ENCODE results near the gene DTHD1.
A peak's percentile ranks its signal among the peaks of the same experiment; 100 is the strongest.

DTHD1 gene

GRCh38 chr4:36256398-36256891 is 25.0 kb upstream of the DTHD1 start:
- Mint-ChIP-seq H3K27ac (peak overlapping the region; percentile 95), H3K9me3 (no peaks in the 10 kb centered on the region), H3K27me3 (no peaks in the 10 kb centered on the region), H3K4me1 (peaks cover 35% of the 10 kb centered on the region), H3K4me3 (peak overlapping the region; percentile 71), H3K36me3 (no peaks in the 10 kb centered on the region)
- peak; percentile 76 for ATAC-seq

GRCh38 chr4:36260731-36261130 is 20.7 kb upstream of the DTHD1 start:
- Mint-ChIP-seq H3K27ac (no peak overlapping the region), H3K4me3 (no peak overlapping the region)

DNA sequence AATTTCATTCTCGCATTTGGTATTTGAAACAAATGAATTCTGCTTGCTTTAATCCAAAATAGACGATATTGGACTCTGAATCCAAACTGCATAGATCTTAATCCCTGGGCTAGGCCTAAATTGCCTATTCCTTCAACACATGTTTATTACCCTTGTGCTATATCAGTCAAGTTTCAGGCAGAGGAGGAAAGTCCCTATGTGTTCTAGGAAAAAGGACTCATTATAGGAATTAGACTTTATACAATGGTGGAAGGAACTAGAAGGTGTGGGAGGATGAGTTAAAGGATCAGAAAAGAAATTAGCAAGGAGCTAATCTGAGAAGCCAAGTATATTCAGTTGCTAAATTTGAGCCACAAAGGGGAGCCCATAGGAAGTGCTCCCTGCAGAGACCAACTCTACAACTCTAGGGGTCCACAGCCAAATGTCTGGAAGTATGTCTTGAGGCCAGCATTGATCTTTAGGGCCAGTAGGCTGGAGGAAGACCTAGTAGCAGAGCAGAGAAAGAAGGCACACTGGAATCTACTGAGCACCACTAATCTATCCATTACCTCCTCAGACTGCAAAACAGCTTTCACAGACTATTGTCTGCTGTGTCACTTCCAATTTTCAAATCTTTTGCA is 17.1 kb upstream of the DTHD1 start:
- Mint-ChIP-seq H3K27ac (no peak overlapping the region), H3K27me3 (no peaks in the 10 kb centered on the region), H3K4me1 (peaks cover 22% of the 10 kb centered on the region), H3K9me3 (no peaks in the 10 kb centered on the region), H3K4me3 (no peak overlapping the region), H3K36me3 (no peaks in the 10 kb centered on the region)
- ATAC-seq, result no peak

More at GRCh38 chr4:36260731-36261130, 20.7 kb upstream of the DTHD1 start:
- no peaks in the 10 kb centered on the region for H3K9me3 Mint-ChIP-seq
- H3K27me3 Mint-ChIP-seq, result no peaks in the 10 kb centered on the region
- H3K36me3 Mint-ChIP-seq, result no peaks in the 10 kb centered on the region
- ATAC-seq, result no peak
- H3K4me1 Mint-ChIP-seq, result peaks cover 30% of the 10 kb centered on the region

GRCh38 chr4:36267486-36268268 is 13.7 kb upstream of the DTHD1 start:
- Mint-ChIP-seq H3K27ac (no peak overlapping the region), H3K9me3 (no peaks in the 10 kb centered on the region), H3K4me3 (no peak overlapping the region), H3K36me3 (no peaks in the 10 kb centered on the region), H3K27me3 (no peaks in the 10 kb centered on the region), H3K4me1 (peaks cover 22% of the 10 kb centered on the region)
- ATAC-seq, result no peak

- no peaks in the 10 kb centered on the region for H3K27me3 Mint-ChIP-seq
- H3K4me3 Mint-ChIP-seq, result no peak overlapping the region
- ATAC-seq, result peak; percentile 51
- peaks cover 20% of the 10 kb centered on the region for H3K4me1 Mint-ChIP-seq
- no peak overlapping the region for H3K27ac Mint-ChIP-seq
- H3K36me3 Mint-ChIP-seq, result no peaks in the 10 kb centered on the region
- H3K9me3 Mint-ChIP-seq, result no peaks in the 10 kb centered on the region
Measured at GRCh38 chr4:36269101-36269500, 12.3 kb upstream of the DTHD1 start.

- Mint-ChIP-seq H3K27me3 (no peaks in the 10 kb centered on the region), H3K4me1 (peaks cover 14% of the 10 kb centered on the region), H3K36me3 (no peaks in the 10 kb centered on the region), H3K27ac (no peak overlapping the region), H3K4me3 (no peak overlapping the region), H3K9me3 (no peaks in the 10 kb centered on the region)
- no peak for ATAC-seq
Measured at GRCh38 chr4:36269533-36270173, 11.8 kb upstream of the DTHD1 start.

DNA sequence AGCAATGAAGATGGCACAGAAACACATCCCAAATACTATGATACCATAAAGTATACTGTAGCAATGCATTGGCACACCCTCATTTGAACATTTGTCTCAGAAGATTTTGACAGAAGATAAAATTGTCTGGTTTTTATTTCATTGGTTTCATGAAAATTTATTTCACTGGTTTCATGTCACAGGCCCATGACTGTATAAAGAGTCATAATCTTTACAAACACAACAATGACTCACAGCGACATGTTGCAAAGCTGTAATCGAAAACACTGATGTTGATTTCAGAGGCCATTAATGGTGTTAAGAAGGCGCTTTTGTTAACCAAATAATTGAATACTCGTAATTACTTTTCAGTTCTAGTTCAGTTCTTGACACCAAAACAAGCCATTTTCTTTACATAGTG is 8.1 kb upstream of the DTHD1 start:
- no peaks in the 10 kb centered on the region for H3K9me3 Mint-ChIP-seq
- H3K4me1 Mint-ChIP-seq, result no peaks in the 10 kb centered on the region
- H3K36me3 Mint-ChIP-seq, result no peaks in the 10 kb centered on the region
- ATAC-seq, result no peak
- no peak overlapping the region for H3K4me3 Mint-ChIP-seq
- H3K27me3 Mint-ChIP-seq, result no peaks in the 10 kb centered on the region
- no peak overlapping the region for H3K27ac Mint-ChIP-seq

GRCh38 chr4:36274158-36274557 is 7.3 kb upstream of the DTHD1 start:
- no peak for ATAC-seq
- no peaks in the 10 kb centered on the region for H3K36me3 Mint-ChIP-seq
- H3K9me3 Mint-ChIP-seq, result no peaks in the 10 kb centered on the region
- H3K4me1 Mint-ChIP-seq, result peaks cover 6% of the 10 kb centered on the region
- H3K4me3 Mint-ChIP-seq, result no peak overlapping the region
- no peaks in the 10 kb centered on the region for H3K27me3 Mint-ChIP-seq
- H3K27ac Mint-ChIP-seq, result no peak overlapping the region

DNA sequence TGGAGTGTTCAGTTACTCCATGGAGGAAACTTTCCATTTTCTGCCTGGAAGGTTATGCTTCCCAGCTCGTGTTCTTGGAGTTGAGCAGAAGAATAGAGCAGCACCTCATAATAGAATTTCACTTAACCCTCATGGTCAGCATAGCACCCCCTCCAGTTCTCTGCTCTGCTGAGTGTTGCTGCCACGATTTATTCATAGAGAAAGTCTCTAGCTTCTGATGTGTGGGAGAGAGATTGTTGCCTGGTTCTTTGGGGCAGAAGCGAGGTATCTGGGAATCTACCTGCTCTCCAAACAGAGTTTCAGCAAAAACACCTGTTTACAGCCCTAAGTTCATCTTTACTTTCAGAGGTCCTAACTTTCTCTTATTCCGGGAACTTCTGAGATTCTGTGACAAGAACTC is 3.9 kb upstream of the DTHD1 start:
- ATAC-seq, result no peak
- no peaks in the 10 kb centered on the region for H3K27me3 Mint-ChIP-seq
- H3K9me3 Mint-ChIP-seq, result no peaks in the 10 kb centered on the region
- H3K4me1 Mint-ChIP-seq, result peaks cover 13% of the 10 kb centered on the region
- no peak overlapping the region for H3K4me3 Mint-ChIP-seq
- no peaks in the 10 kb centered on the region for H3K36me3 Mint-ChIP-seq
- H3K27ac Mint-ChIP-seq, result no peak overlapping the region

DNA sequence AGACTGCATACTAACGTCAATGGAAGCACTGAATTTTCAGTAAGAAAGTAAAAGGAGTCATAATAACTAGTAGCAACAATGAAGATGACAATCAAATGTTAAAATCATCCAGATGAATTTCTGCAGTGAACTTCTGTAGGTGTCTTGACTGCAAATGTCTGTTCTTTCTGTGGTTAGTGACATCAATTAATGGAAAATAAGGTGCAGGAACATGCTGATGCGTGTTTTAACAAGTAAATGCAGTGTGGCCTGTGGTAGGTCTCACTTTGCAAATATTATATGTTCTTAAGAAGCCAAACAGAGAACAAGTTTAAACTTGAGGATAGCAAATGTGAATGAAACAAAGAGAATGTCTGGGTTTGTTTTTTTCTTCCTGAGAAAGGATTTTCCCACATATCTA is 2.6 kb upstream of the DTHD1 start:
- H3K27ac Mint-ChIP-seq, result peak overlapping the region; percentile 22

DNA sequence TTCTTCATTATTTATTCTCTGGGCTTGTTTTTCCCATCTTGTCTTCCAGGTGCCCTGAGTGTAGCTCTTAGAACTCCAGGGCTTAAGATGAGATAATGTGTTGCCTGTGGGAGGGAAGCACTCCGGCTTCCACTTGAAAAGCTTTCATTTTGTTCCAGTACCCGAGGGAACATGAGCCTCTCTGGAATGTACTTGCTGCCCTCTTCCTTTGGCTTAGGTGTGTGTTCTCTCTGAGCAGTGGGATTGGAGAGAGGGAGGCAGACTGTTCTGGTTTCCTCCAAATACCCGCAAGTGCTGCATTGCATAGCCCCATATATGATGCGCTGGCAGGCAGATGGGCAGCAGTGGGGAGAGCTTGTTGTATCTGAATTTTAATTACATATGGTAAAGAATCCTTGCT is 861 bp upstream of the DTHD1 start:
- no peak overlapping the region for H3K27ac Mint-ChIP-seq
- H3K9me3 Mint-ChIP-seq, result no peaks in the 10 kb centered on the region
- no peak overlapping the region for H3K4me3 Mint-ChIP-seq
- no peaks in the 10 kb centered on the region for H3K27me3 Mint-ChIP-seq
- H3K36me3 Mint-ChIP-seq, result no peaks in the 10 kb centered on the region
- ATAC-seq, result no peak
- peaks cover 20% of the 10 kb centered on the region for H3K4me1 Mint-ChIP-seq

More for the DNA sequence above, 2.6 kb upstream of the DTHD1 start:
- no peaks in the 10 kb centered on the region for H3K27me3 Mint-ChIP-seq
- H3K4me1 Mint-ChIP-seq, result peaks cover 13% of the 10 kb centered on the region
- H3K9me3 Mint-ChIP-seq, result no peaks in the 10 kb centered on the region
- H3K4me3 Mint-ChIP-seq, result no peak overlapping the region
- no peak for ATAC-seq
- no peaks in the 10 kb centered on the region for H3K36me3 Mint-ChIP-seq

DNA sequence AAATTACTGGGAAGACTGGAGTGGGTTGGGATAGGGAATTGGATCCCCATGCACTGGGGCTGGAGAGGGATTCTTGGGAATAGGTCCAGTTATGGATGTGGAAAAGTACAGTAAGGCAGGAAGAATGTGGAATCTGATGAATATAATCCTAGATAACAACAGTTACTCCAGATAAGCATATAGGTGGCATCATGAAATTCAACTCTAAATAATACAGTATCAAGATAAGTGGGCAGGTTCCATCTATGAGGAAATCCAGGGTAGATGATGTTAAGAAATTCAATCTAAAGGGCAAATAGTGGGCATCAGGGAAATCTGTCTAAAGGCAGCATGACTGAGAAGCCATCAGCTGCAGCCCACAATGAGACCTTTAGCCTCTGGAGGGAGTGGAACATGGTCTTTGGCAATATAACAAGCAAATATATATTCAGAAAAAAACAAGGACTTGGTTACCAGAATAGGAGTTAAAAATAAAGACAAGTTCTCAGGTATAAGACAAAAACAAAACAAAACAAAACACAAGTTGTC is 1.2 kb downstream of the DTHD1 start:
- H3K4me3 Mint-ChIP-seq, result no peak overlapping the region
- peaks cover 5% of the 10 kb centered on the region for H3K9me3 Mint-ChIP-seq
- ATAC-seq, result no peak
- H3K27me3 Mint-ChIP-seq, result no peaks in the 10 kb centered on the region
- H3K4me1 Mint-ChIP-seq, result peaks cover 30% of the 10 kb centered on the region
- H3K27ac Mint-ChIP-seq, result no peak overlapping the region
- H3K36me3 Mint-ChIP-seq, result no peaks in the 10 kb centered on the region

GRCh38 chr4:36283912-36284465 is 2.6 kb downstream of the DTHD1 start:
- H3K27ac Mint-ChIP-seq, result no peak overlapping the region
- no peak for ATAC-seq
- H3K36me3 Mint-ChIP-seq, result no peaks in the 10 kb centered on the region
- H3K9me3 Mint-ChIP-seq, result peaks cover 8% of the 10 kb centered on the region
- peaks cover 24% of the 10 kb centered on the region for H3K4me1 Mint-ChIP-seq
- no peak overlapping the region for H3K4me3 Mint-ChIP-seq
- H3K27me3 Mint-ChIP-seq, result no peaks in the 10 kb centered on the region

GRCh38 chr4:36285784-36286480 is 4.5 kb downstream of the DTHD1 start:
- no peaks in the 10 kb centered on the region for H3K36me3 Mint-ChIP-seq
- peak overlapping the region; percentile 83 for H3K27ac Mint-ChIP-seq
- peak; percentile 99 for ATAC-seq
- peaks cover 17% of the 10 kb centered on the region for H3K4me1 Mint-ChIP-seq
- peaks cover 8% of the 10 kb centered on the region for H3K9me3 Mint-ChIP-seq
- H3K27me3 Mint-ChIP-seq, result no peaks in the 10 kb centered on the region
- peak overlapping the region; percentile 36 for H3K4me3 Mint-ChIP-seq

DNA sequence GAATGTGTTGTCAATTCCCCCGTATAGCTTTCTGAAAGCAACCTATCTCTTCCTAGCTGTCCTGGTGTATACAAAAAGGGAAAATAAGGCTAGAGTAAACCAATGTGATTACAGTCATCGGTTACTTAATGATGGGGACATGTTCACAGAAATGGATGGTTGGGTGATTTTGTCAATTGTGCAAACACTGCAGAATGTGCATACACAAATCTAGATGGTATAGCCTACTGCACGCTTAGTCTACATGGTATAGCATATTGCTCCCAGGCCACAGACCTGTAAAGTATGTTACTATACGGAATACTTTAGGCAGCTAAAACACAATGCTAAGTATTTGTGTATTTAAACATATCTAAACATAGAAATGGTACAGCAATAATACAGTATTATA is 5.1 kb downstream of the DTHD1 start:
- Mint-ChIP-seq H3K4me1 (peaks cover 17% of the 10 kb centered on the region), H3K9me3 (peaks cover 8% of the 10 kb centered on the region), H3K36me3 (no peaks in the 10 kb centered on the region), H3K27ac (peak overlapping the region; percentile 83), H3K27me3 (no peaks in the 10 kb centered on the region), H3K4me3 (no peak overlapping the region)
- ATAC-seq, result no peak

Data from stimulated activated memory B cell treated with anti-CD40 and anti-IgM and Interleukin-4, amounts not matched to agents 10 μg/mL and 1 μg/mL and 100 μg/mL, for 72 hours (primary cell).